Lower lobe of right lung (tissue), 2 donors: ENCODE results near the gene CDRT4. TPM values are rescaled to one million over a fixed set of nuclear protein-coding genes. Genes with fewer than 3 reads are reported as not detected.
A peak's percentile ranks its signal among the peaks of the same experiment; 100 is the strongest.

Experiments used
- ATAC-seq, 2 donors: fragments of 200-7000 bp; cut with Tn5 transposase; one replicate each; pipeline ENCODE4 v1.9.1; 2020 to 2022; ENCODE audit warnings: mild to moderate bottlenecking in 2 of 2, moderate library complexity in 2 of 2
- DNase-seq: peaks from one replicate; pipeline ENCODE4 v3.0.0-alpha.2; 2020
- H3K27ac ChIP-seq: fragments of 200-600 bp; one replicate; pipeline ENCODE4 v1.8.0; 2022
- H3K27me3 ChIP-seq: fragments of 200-600 bp; one replicate; pipeline ENCODE4 v1.8.0; 2022; ENCODE audit warnings: low read depth
- H3K36me3 ChIP-seq: fragments of 200-600 bp; one replicate; pipeline ENCODE4 v1.8.0; 2022; ENCODE audit warnings: mild to moderate bottlenecking
- H3K4me1 ChIP-seq: fragments of 200-600 bp; one replicate; pipeline ENCODE4 v1.8.0; 2022
- H3K4me3 ChIP-seq: fragments of 200-600 bp; one replicate; pipeline ENCODE4 v1.8.0; 2022; ENCODE audit warnings: mild to moderate bottlenecking
- H3K9me3 ChIP-seq: fragments of 200-600 bp; one replicate; pipeline ENCODE4 v1.8.0; 2022
- intact Hi-C: fragments of 100-400 bp; cut with DNase I; formaldehyde crosslinking; loops from one replicate; pipeline ENCODE4 v1.11.0; 2022
- total RNA-seq: library from RNA; stranded (reverse); fragmentation: NEBNext Ultra II Directional; extraction: Animal tissue kit (Norgen Biotek cat#: 25700); gene quantifications from one replicate; pipeline ENCODE4 v1.2.1, GENCODE V29; 2021
- TF ChIP-seq, protein P1 (sequence below): fragments of 200-600 bp; IDR thresholded peaks from one replicate; pipeline ENCODE4 v1.8.0; 2022; ENCODE audit warnings: antibody characterized with exemption, mild to moderate bottlenecking
- donor health status: DM: no; HTN: yes; CAD: no; lungs with severe emphysema.

CDRT4 gene
- total RNA-seq, 1 donor from 2014 or later: 13.4 TPM

- Histone ChIP-seq H3K36me3 (no peaks in the 10 kb centered on the region), H3K27ac (peak overlapping the region; percentile 41), H3K9me3 (no peaks in the 10 kb centered on the region), H3K4me3 (no peak overlapping the region), H3K4me1 (peaks cover 16% of the 10 kb centered on the region), H3K27me3 (no peaks in the 10 kb centered on the region)
- DNase-seq (no peak), ATAC-seq (no peak)
- intact Hi-C loops: no loop called here
- TF ChIP-seq, protein P1, sequence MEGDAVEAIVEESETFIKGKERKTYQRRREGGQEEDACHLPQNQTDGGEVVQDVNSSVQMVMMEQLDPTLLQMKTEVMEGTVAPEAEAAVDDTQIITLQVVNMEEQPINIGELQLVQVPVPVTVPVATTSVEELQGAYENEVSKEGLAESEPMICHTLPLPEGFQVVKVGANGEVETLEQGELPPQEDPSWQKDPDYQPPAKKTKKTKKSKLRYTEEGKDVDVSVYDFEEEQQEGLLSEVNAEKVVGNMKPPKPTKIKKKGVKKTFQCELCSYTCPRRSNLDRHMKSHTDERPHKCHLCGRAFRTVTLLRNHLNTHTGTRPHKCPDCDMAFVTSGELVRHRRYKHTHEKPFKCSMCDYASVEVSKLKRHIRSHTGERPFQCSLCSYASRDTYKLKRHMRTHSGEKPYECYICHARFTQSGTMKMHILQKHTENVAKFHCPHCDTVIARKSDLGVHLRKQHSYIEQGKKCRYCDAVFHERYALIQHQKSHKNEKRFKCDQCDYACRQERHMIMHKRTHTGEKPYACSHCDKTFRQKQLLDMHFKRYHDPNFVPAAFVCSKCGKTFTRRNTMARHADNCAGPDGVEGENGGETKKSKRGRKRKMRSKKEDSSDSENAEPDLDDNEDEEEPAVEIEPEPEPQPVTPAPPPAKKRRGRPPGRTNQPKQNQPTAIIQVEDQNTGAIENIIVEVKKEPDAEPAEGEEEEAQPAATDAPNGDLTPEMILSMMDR: no peak
Measured at GRCh38 chr17:15452746-15453145, 14.7 kb downstream of the CDRT4 start.

- DNase-seq (no peak), ATAC-seq (no peak)
- TF ChIP-seq, protein P1: no peak
- no peak overlapping the region for H3K4me3 ChIP-seq
- H3K27ac ChIP-seq: no peak overlapping the region
- H3K9me3 ChIP-seq: no peaks in the 10 kb centered on the region
- H3K4me1 ChIP-seq: peaks cover 10% of the 10 kb centered on the region
- no peaks in the 10 kb centered on the region for H3K36me3 ChIP-seq
- intact Hi-C loops: no loop called here
- H3K27me3 ChIP-seq: no peaks in the 10 kb centered on the region
Measured at GRCh38 chr17:15451680-15452079, 15.7 kb downstream of the CDRT4 start.

GRCh38 chr17:15448580-15448956 lies 18.9 kb downstream of the CDRT4 start:
- ATAC-seq (peak in 1 of 2 donors; percentile 27), DNase-seq (no peak)
- H3K36me3 ChIP-seq: no peaks in the 10 kb centered on the region
- H3K9me3 ChIP-seq: no peaks in the 10 kb centered on the region
- TF ChIP-seq, protein P1: no peak
- H3K4me3 ChIP-seq: no peak overlapping the region
- H3K4me1 ChIP-seq: peaks cover 18% of the 10 kb centered on the region
- H3K27ac ChIP-seq: peak overlapping the region; percentile 68
- intact Hi-C loops: no loop called here
- H3K27me3 ChIP-seq: no peaks in the 10 kb centered on the region

GRCh38 chr17:15447928-15448579 lies 19.4 kb downstream of the CDRT4 start:
- ATAC-seq (no peak), DNase-seq (no peak)
- TF ChIP-seq, protein P1: no peak
- H3K4me3 ChIP-seq: no peak overlapping the region
- peak overlapping the region; percentile 68 for H3K27ac ChIP-seq
- H3K9me3 ChIP-seq: no peaks in the 10 kb centered on the region
- intact Hi-C loops: no loop called here
- no peaks in the 10 kb centered on the region for H3K27me3 ChIP-seq
- H3K36me3 ChIP-seq: no peaks in the 10 kb centered on the region
- H3K4me1 ChIP-seq: peaks cover 18% of the 10 kb centered on the region

- intact Hi-C loops: no loop called here
- Histone ChIP-seq H3K27ac (no peak overlapping the region), H3K36me3 (no peaks in the 10 kb centered on the region), H3K4me1 (peaks cover 18% of the 10 kb centered on the region), H3K9me3 (no peaks in the 10 kb centered on the region), H3K4me3 (no peak overlapping the region), H3K27me3 (no peaks in the 10 kb centered on the region)
- DNase-seq: no peak
- ATAC-seq: no peak
- TF ChIP-seq, protein P1: no peak
Measured at GRCh38 chr17:15446036-15446435, 21.4 kb downstream of the CDRT4 start.
